ENCODE results near the gene GRID2. TPM values are rescaled to one million over a fixed set of nuclear protein-coding genes. Genes with fewer than 3 reads are reported as not detected.

GRID2 gene
- total and polyA plus RNA-seq, 10 of the 15 experiments (the other 5 are each of a cell fraction or from before 2014, with no cell fraction given): not detected

- Histone ChIP-seq H2AFZ (ENCODE audit: control insufficient read depth, low read depth, low read length) (no peak overlapping the region), H3K79me2 (ENCODE audit: control insufficient read depth, insufficient read depth, low read length) (no peaks in the 10 kb centered on the region), H4K20me1 (ENCODE audit: control insufficient read depth, insufficient read depth) (no peaks in the 10 kb centered on the region), H3K9ac (ENCODE audit: control insufficient read depth, insufficient read depth, low read length) (no peak overlapping the region), H3K4me3 (no peak overlapping the region), H3K36me3 (ENCODE audit: control insufficient read depth in 2 of 2, insufficient read depth in 2 of 2, low read length in 1 of 2) (no peaks in the 10 kb centered on the region), H3K4me2 (ENCODE audit: control insufficient read depth, insufficient read depth) (no peak overlapping the region), H3K4me1 (ENCODE audit: control insufficient read depth, insufficient read depth, low read length) (no peaks in the 10 kb centered on the region), H3K27ac (ENCODE audit: control insufficient read depth, insufficient read depth) (no peak overlapping the region), H3K27me3 (replicated peaks in 1 of 2; ENCODE audit: control insufficient read depth in 2 of 2, insufficient read depth in 2 of 2, low read length in 1 of 2) (no peaks in the 10 kb centered on the region), H3K9me3 (replicated peaks; ENCODE audit: control insufficient read depth, insufficient read depth, low read length) (no peaks in the 10 kb centered on the region)
- no TSS peak for BruUV-seq (replicated peaks)
- in situ Hi-C loops (cut with MboI) (no loop called here), intact Hi-C loops (cut with micrococcal nuclease; ENCODE audit: unreplicated experiment) (no loop called here)
- ChIA-PET SMC1A (ENCODE audit: uncharacterized antibody, unreplicated experiment) (no interaction called here), CTCF (no interaction called here), POLR2A (no interaction called here), RAD21 (ENCODE audit: unreplicated experiment) (no interaction called here)
- TF ChIP-seq SMAD5 (IDR thresholded peaks at IDR 0.05; ENCODE audit: low read depth) (no peak), ZBTB11 (CRISPR knock-in tag; IDR thresholded peaks at IDR 0.05) (no peak), NR2C1 (IDR thresholded peaks at IDR 0.05) (no peak), ETV6 (conservative IDR thresholded peaks at IDR 0.05 in 1 of 2, IDR thresholded peaks at IDR 0.05 in 1 of 2; ENCODE audit: borderline replicate concordance in 1 of 2, low read depth in 1 of 2) (no peak), CEBPB (IDR thresholded peaks at IDR 0.05; ENCODE audit: borderline replicate concordance in 1 of 2, low read depth in 2 of 2, low read length in 2 of 2) (no peak), PBX3 (IDR thresholded peaks at IDR 0.05; ENCODE audit: insufficient replicate concordance, low read depth, low read length) (no peak), KLF5 (IDR thresholded peaks at IDR 0.05; ENCODE audit: partially characterized antibody) (no peak), E2F4 (IDR thresholded peaks at IDR 0.05; ENCODE audit: low read depth, low read length) (no peak), JUND (IDR thresholded peaks at IDR 0.05; ENCODE audit: low read depth, low read length) (no peak), MAX (IDR thresholded peaks at IDR 0.05; ENCODE audit: low read depth, low read length) (no peak)
- FAIRE-seq: no peak
- no peak for DNase-seq (ENCODE audit: low read depth, low spot score)
- no peak for ATAC-seq
Measured at GRCh38 chr4:92651536-92651935, 347.8 kb downstream of the GRID2 start.

Measured in GM12878 (cell line).